ENCODE results near the gene VPS33A. TPM values are rescaled to one million over a fixed set of nuclear protein-coding genes. Genes with fewer than 3 reads are reported as not detected.

Gene VPS33A
- total and polyA plus RNA-seq, 10 of the 15 experiments (the other 5 are each of a cell fraction or from before 2014, with no cell fraction given): 7.7 to 33.6 (median 21.6) TPM

DNA sequence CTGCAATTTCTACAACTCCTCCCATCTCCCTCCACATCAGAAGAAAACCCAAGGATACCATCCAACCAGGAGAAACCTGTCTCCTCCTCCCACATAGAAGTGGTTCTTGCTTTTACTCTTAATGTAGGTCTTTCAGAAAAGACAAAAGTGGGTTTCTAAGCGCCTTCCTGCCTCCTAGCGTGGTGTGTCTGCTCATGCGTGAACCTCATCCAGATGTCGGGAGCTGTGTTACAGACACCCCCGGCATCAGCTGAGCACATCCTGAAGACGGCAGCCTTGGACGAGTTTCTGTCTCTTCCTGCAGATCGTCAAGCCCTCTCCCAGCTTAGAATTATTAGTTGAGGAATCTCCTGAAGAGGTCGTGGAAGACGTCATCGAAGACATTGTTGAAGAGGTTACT is 73.9 kb downstream of the VPS33A start:
- POLR2A ChIA-PET: no interaction called here
- H3K27me3 ChIP-seq (replicated peaks in 1 of 2; ENCODE audit: control insufficient read depth in 2 of 2, insufficient read depth in 2 of 2, low read length in 1 of 2): no peaks in the 10 kb centered on the region; a peak in 1 of 4 replicates
- no peak overlapping the region for H3K27ac ChIP-seq (ENCODE audit: control insufficient read depth, insufficient read depth)

More for the DNA sequence above, 73.9 kb downstream of the VPS33A start:
- FAIRE-seq (no peak), DNase-seq (ENCODE audit: low read depth, low spot score) (no peak), ATAC-seq (no peak)
- WGBS (ENCODE audit: insufficient coverage, insufficient replicate concordance, low lambda C conversion rate, missing lambda C conversion rate): 52% methylated on average over 11 of the region's 11 CpGs
- Histone ChIP-seq H3K79me2 (ENCODE audit: control insufficient read depth, insufficient read depth, low read length) (no peaks in the 10 kb centered on the region), H3K4me2 (ENCODE audit: control insufficient read depth, insufficient read depth) (no peak overlapping the region), H2AFZ (ENCODE audit: control insufficient read depth, low read depth, low read length) (no peak overlapping the region), H3K9ac (ENCODE audit: control insufficient read depth, insufficient read depth, low read length) (no peak overlapping the region), H3K4me1 (ENCODE audit: control insufficient read depth, insufficient read depth, low read length) (no peaks in the 10 kb centered on the region), H3K4me3 (no peak overlapping the region), H3K36me3 (ENCODE audit: control insufficient read depth in 2 of 2, insufficient read depth in 2 of 2, low read length in 1 of 2) (no peaks in the 10 kb centered on the region), H3K9me3 (replicated peaks; ENCODE audit: control insufficient read depth, insufficient read depth, low read length) (peaks cover 3% of the 10 kb centered on the region; the same call in 1 of the 3 replicates), H4K20me1 (ENCODE audit: control insufficient read depth, insufficient read depth) (no peaks in the 10 kb centered on the region)
- TF ChIP-seq STAT3 (IDR thresholded peaks at IDR 0.05; ENCODE audit: low read depth, low read length) (no peak), RBBP5 (conservative IDR thresholded peaks at IDR 0.05) (no peak), FOXM1 (IDR thresholded peaks at IDR 0.05; ENCODE audit: low read depth, low read length) (no peak), BACH1 (IDR thresholded peaks at IDR 0.05; ENCODE audit: borderline replicate concordance) (no peak), SRF (IDR thresholded peaks at IDR 0.05; ENCODE audit: low read depth in 2 of 2, low read length in 2 of 2) (no peak), TCF7 (IDR thresholded peaks at IDR 0.05; ENCODE audit: borderline replicate concordance) (no peak), NBN (IDR thresholded peaks at IDR 0.05) (no peak), SPI1 (IDR thresholded peaks at IDR 0.05; ENCODE audit: borderline replicate concordance, insufficient read depth, low read depth, low read length) (no peak), NFIC (IDR thresholded peaks at IDR 0.05; ENCODE audit: low read depth, low read length) (no peak), RB1 (IDR thresholded peaks at IDR 0.05; ENCODE audit: borderline replicate concordance) (no peak), RFX5 (IDR thresholded peaks at IDR 0.05; ENCODE audit: low read depth, low read length) (no peak), ZNF622 (IDR thresholded peaks at IDR 0.05) (no peak), TARDBP (IDR thresholded peaks at IDR 0.05; ENCODE audit: borderline replicate concordance) (no peak)
- TF ChIP-seq, protein P1, sequence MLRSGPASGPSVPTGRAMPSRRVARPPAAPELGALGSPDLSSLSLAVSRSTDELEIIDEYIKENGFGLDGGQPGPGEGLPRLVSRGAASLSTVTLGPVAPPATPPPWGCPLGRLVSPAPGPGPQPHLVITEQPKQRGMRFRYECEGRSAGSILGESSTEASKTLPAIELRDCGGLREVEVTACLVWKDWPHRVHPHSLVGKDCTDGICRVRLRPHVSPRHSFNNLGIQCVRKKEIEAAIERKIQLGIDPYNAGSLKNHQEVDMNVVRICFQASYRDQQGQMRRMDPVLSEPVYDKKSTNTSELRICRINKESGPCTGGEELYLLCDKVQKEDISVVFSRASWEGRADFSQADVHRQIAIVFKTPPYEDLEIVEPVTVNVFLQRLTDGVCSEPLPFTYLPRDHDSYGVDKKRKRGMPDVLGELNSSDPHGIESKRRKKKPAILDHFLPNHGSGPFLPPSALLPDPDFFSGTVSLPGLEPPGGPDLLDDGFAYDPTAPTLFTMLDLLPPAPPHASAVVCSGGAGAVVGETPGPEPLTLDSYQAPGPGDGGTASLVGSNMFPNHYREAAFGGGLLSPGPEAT (IDR thresholded peaks at IDR 0.05; ENCODE audit: low read depth): no peak
- TF ChIP-seq, protein P2, sequence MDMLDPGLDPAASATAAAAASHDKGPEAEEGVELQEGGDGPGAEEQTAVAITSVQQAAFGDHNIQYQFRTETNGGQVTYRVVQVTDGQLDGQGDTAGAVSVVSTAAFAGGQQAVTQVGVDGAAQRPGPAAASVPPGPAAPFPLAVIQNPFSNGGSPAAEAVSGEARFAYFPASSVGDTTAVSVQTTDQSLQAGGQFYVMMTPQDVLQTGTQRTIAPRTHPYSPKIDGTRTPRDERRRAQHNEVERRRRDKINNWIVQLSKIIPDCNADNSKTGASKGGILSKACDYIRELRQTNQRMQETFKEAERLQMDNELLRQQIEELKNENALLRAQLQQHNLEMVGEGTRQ (IDR thresholded peaks at IDR 0.05; ENCODE audit: borderline replicate concordance, low read depth, low read length): no peak
- TF ChIP-seq, protein P3, sequence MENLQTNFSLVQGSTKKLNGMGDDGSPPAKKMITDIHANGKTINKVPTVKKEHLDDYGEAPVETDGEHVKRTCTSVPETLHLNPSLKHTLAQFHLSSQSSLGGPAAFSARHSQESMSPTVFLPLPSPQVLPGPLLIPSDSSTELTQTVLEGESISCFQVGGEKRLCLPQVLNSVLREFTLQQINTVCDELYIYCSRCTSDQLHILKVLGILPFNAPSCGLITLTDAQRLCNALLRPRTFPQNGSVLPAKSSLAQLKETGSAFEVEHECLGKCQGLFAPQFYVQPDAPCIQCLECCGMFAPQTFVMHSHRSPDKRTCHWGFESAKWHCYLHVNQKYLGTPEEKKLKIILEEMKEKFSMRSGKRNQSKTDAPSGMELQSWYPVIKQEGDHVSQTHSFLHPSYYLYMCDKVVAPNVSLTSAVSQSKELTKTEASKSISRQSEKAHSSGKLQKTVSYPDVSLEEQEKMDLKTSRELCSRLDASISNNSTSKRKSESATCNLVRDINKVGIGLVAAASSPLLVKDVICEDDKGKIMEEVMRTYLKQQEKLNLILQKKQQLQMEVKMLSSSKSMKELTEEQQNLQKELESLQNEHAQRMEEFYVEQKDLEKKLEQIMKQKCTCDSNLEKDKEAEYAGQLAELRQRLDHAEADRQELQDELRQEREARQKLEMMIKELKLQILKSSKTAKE (IDR thresholded peaks at IDR 0.05; ENCODE audit: low read depth, poor library complexity, severe bottlenecking): no peak
- TF ChIP-seq, protein P4, sequence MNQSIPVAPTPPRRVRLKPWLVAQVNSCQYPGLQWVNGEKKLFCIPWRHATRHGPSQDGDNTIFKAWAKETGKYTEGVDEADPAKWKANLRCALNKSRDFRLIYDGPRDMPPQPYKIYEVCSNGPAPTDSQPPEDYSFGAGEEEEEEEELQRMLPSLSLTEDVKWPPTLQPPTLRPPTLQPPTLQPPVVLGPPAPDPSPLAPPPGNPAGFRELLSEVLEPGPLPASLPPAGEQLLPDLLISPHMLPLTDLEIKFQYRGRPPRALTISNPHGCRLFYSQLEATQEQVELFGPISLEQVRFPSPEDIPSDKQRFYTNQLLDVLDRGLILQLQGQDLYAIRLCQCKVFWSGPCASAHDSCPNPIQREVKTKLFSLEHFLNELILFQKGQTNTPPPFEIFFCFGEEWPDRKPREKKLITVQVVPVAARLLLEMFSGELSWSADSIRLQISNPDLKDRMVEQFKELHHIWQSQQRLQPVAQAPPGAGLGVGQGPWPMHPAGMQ (IDR thresholded peaks at IDR 0.05; ENCODE audit: borderline replicate concordance): no peak
- intact Hi-C loops (cut with micrococcal nuclease; ENCODE audit: unreplicated experiment): no loop called here
- RAD21 ChIA-PET (ENCODE audit: unreplicated experiment): no interaction called here
- in situ Hi-C loops (cut with MboI): loop anchor here (5.0 kb wide), 1 partner anchor 135 kb away; no protein-coding TSS in a partner anchor
- BruUV-seq (replicated peaks): no TSS peak
- SMC1A ChIA-PET (ENCODE audit: uncharacterized antibody, unreplicated experiment): interaction anchor here (0.9 to 1.2 kb wide), 3 partner anchors 69 to 139 kb away, joined by 3 to 4 read pairs (median 3); no protein-coding TSS in a partner anchor
- CTCF ChIA-PET: interaction anchor here (0.6 to 4.1 kb wide), 4 partner anchors 29 to 347 kb away, joined by 3 to 29 read pairs (median 4); no protein-coding TSS in a partner anchor
